ENCODE data around the gene DECR2.
"Not testable (repeated sequence)": the region's sequence is repeated elsewhere in the genome, so short reads cannot be mapped to it uniquely, and the experiment has no call there.

DECR2 gene

GRCh38 chr16:379183-379960, 22.3 kb upstream of the DECR2 start:
- peak; percentile 74 for DNase-seq (ENCODE audit: low read depth, low spot score)

- DNase-seq (ENCODE audit: low read depth, low spot score), result no peak
These were observed 21.5 kb upstream of the DECR2 start for GRCh38 chr16:379961-380761.

DNA sequence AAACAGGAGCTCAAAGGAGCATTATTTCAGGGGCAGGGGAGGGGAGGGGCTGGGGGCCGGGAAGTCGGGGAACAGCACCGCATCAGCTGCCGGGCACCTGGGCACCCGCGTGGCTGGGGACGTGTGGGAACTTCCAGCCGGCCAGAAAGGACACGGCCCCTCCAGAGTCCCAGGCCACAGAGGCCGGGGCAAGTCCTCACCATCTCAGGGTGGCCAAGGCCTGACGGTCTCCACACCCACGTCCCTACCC, 21.0 kb upstream of the DECR2 start:
- DNase-seq (ENCODE audit: low read depth, low spot score), result no peak

DNA sequence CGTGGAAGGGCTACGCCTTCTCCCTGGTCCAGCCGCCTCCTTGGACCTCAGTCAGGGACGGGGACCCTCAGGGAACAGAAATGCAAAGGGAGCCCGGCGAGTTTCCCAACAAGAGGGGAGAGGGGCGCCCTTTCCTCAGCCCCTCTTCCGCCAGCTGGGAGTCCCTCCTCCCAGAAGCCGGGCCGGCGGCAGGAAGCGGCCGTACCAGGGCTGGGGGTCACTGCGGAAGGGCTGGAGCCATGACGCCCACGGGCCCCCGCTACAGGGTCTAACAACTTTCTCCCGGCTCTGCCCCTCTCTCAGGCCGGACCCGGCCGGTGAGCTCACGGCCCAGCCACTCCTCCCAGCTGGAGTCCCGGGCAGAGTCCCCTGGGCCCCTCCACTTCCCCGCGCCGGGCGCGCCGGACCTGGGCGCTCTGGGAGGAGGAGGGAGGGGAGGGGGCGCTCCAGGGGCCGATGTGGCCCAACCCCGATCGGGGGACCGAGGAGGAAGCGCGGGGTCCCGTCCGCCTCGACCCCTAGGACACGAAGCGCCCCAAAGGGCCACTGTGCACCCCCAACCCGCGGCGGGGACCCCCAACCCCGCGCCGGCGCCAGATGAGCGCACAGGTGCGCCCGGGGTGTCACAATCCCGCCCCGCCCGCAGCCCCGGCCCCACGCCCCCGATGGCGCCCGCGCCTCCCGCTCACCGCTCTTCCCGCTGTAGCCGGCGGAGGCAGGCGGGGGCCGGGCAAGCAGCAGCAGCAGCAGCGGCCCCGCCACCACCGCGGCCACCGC, 20.5 kb upstream of the DECR2 start:
- DNase-seq (ENCODE audit: low read depth, low spot score), result no peak

GRCh38 chr16:381789-382717, 19.6 kb upstream of the DECR2 start, which contains the start of gene PGAP6:
TSS of gene PGAP6 (minus strand) at chr16:381978. CDS start at chr16:381821, 157 bp downstream.
- DNase-seq (ENCODE audit: low read depth, low spot score), result no peak

DNA sequence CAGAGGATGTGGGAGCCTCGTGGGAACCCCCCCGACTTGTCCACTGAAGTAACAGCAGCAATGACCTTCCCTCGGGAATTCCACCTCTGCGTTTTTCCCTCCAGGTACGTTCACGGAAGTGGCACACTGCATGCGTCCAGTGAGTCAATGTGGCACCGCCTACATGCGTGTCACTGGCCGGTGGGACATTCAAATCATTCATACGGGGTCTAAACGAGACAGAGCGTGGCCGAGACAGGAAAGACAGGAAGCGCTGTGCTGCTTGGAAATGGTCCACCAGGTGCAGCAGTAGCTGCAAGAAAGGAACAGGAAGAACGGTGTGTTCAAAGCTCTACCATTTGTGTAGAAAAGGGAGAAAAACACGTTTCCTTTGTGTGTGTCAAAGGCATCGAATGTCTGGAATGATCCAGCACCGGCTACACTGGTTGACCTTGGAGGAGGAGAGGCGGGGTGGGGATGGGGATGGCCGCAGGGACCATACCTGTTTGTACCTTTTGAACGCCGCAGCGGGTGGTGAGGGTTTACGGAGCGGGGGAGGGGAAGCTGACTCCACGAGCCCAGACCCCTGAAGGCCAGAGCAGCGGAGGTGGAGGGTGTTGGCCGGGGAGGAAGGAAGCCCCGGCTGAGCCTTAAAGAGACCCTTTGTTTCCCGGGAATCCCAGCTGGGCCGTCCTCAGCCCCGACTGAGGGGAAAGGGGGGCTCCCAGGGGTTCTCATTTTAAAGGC, 18.2 kb upstream of the DECR2 start:
- peak; percentile 69 for DNase-seq (ENCODE audit: low read depth, low spot score)

- no peak for DNase-seq (ENCODE audit: low read depth, low spot score)
These were observed 15.0 kb upstream of the DECR2 start for GRCh38 chr16:386641-387156.

DNA sequence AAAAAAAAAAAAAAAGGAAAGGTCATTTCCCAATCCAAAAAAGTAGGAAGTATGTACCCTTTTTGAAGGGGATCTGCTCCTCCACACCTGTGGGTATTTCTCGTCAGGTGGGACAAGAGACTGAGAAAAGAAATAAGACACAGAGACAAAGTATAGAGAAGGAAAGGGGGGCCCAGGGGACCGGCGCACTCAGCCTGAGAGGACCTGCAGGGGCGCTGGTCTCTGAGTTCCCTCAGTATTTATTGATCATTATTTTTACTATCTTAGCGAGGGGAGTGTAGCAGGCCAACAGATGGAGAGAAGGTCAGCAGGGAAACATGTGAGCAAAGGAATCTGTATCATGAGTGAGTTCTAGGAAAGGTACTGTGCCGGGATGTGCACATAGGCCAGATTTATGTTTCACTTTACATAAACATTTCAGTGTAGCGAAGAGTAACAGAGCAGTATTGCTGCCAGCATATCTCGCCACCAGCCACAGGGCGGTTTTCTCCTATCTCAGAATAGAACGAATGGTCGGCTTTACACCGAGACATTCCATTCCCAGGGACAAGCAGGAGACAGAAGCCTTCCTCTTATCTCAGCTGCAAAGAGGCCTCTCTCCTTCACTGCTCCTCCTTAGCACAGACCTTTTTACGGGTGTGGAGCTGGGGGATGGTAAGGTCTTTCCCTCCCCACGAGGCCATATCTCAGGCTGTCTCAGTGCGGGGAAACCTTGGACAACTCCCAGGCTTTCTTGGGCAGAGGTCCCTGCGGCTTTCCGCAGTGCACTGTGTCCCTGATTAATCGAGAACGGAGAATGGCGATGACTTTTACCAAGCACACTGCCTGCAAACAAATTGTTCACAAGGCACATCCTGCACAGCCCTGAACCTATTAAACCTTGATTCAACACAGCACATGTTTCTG, 13.7 kb upstream of the DECR2 start:
- DNase-seq (ENCODE audit: low read depth, low spot score), result not testable (repeated sequence)

- no peak for DNase-seq (ENCODE audit: low read depth, low spot score)
These were observed 12.3 kb upstream of the DECR2 start for GRCh38 chr16:389352-389751.

DNA sequence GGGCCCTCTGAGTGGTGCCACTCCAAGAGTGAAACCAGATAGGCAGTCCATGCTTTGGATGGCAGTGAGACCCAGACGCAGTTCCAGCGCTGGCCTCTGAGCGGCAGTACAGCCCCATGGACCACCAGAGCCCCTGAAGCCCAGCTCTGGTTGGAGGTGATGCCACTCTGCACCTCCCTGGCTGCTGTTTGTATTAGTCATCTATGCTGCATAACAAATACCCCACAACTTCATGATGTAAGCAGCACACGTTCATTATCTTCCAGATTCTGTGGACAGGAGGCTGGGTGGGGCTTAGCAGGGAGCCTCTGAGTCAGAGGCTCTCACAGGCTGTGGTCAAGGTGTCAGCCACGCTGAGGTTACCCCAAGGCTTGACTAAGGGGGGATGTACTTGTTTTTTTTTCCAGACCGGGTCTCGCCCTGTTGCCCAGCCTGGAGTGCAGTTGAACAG, 9.8 kb upstream of the DECR2 start:
- no peak for DNase-seq (ENCODE audit: low read depth, low spot score)

DNA sequence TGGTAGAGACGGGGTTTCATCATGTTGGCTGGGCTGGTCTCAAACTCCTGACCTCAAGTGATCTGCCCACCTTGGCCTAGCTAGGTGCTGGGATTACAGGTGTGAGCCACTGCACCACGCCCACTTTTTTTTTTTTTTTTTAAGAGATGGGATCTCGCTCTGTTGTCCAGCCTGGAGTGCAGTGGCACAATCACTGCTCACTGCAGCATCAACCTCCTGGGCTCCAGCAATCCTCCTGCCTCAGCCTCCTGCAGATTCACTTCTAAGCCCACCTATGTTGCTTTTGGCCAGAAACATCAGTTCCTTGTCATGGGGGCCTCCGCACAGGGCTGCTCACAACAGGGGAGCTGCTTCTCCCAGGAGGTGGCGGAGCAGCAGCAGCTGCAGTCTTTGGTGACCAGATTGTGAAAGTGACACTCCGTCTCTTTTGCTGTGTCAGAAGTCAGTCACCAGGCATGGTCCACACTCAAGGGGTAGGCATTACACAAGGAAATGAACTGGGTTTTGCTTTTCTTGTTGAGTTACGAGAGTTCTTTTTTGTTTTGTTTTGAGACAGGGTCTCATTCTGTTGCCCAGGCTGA, 9.1 kb upstream of the DECR2 start:
- no peak for DNase-seq (ENCODE audit: low read depth, low spot score)

DNA sequence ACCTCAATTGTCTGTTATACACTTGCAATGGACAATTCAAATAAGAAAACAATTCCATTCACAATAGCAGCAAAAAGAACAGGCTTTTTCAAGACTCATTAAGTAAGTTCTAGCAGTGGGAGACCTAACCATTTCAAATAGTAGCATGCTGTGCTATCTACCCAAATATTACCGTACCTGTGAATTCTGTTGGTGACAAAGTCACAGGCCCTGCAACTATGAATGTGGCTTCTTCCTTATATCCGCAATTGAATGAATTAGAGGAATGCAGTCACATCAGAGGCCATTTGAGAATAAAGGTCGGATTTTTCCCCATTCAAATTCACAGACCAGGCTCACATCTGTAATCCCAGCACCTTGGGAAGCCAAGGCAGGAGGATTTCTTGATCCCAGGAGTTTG, 5.5 kb upstream of the DECR2 start:
- no peak for DNase-seq (ENCODE audit: low read depth, low spot score)

GRCh38 chr16:396605-397004, 5.1 kb upstream of the DECR2 start:
- DNase-seq (ENCODE audit: low read depth, low spot score), result no peak

GRCh38 chr16:397135-397661, 4.5 kb upstream of the DECR2 start, which contains the start of gene NME4:
TSS of gene NME4 (plus strand) at chr16:397199. CDS start at chr16:397223, 24 bp downstream.
- no peak for DNase-seq (ENCODE audit: low read depth, low spot score)

DNA sequence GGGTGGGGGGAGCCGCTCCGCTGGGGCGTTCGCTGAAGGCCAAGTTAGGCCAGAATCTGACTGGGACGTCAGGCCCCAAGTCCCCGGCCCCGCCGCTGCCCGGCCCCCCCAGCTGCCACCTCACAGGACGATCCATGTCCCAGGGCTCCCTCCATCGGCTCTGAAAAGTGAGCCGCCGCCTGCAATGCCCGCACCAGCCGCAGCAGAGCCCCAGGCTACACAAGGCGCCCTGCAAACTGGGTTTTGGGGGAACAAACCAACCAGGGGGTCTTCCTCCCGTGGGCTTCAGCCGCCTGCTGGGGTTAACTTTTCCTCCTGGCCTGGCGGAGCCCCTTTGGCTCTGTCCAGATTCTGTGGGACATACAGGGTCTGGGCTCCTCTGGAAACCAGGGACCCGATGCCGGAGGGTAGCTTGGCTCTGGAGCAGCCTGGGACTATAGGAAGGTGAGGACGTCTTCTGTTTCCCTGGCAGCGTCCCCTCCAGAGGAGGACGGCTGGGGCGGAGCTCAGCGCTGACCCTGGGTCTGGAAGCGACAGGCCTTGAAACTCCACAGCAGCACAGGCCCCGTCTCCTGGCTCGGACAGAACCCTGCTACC, 3.9 kb upstream of the DECR2 start:
- DNase-seq (ENCODE audit: low read depth, low spot score), result no peak

DNA sequence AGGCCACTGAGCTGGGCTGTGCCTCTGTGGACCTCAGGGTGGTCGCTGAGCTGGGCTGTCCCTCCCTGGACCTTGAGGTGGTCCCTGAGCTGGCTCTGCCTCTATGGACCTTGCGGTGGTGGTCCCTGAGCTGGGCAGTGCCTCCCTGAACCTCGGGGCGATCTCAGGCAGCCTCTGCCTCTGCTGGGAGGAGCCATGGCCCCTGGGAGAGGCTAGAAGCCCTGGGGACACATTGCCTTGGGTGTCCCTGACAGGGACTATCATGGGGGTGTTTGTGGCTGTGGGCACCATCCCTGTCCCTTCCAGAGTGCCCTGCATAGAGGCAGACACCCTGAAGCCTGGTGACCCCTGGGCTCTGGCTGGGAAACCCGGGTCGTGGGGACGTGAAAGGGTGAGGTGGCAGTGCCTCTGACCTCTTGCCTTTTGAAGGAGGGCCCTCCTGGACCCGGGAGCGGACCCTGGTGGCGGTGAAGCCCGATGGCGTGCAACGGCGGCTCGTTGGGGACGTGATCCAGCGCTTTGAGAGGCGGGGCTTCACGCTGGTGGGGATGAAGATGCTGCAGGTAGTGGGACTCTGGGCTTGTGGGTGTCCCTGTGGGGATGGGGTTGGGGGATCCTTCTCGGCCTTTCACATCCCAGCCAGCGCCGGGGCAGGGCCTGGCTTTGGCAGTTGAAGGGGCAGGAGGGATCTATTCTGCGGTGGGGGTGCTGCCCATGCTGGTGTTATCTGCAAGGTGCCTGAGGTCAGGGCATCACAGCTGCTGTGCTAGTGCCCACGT, 2.9 kb upstream of the DECR2 start:
- DNase-seq (ENCODE audit: low read depth, low spot score), result no peak

GRCh38 chr16:399340-400019, 2.2 kb upstream of the DECR2 start:
- DNase-seq (ENCODE audit: low read depth, low spot score), result no peak

All from iPS DF 19.7 (cell line).